HG02642 (cell line): ENCODE measurements around the gene CRISPLD2.
"Not testable (repeated sequence)": the region's sequence is repeated elsewhere in the genome, so short reads cannot be mapped to it uniquely, and the experiment has no call there.

ENCODE experiments used
- ATAC-seq: cut with Tn5 transposase; IDR thresholded peaks from one replicate; pipeline ENCODE4 v1.9.1; 2021; ENCODE audit warnings: mild to moderate bottlenecking; ENCODE audit not compliant: unreplicated experiment, poor library complexity

CRISPLD2 gene

DNA sequence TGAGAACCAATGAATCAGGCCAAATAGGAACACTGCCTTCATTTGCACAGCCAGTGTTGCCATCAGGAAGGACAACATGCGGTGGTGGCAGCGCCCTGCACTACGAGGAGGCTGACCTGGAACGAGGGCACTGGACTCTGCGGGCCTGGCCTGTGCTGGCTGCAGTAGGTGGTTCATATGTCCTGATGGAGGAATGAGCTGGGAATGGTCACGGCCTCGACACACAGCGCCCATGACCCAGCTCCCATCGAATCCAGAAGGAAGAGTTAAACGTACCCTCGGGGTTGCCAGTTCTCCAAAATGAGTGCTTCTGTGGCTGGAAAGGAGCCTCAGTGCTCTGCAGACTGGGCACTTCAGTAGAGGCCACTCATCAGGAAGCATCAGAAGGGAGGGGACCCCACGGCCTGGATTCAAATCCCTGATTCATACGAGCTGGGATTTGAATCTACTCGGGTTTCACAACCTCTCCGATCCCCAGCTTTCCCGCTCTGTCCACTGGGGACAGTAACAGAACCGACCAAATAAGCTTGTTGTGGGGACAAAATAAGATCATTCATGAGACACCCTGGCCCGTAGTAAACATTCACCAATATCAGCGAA lies 106.1 kb downstream of the CRISPLD2 start:
- no peak for ATAC-seq

DNA sequence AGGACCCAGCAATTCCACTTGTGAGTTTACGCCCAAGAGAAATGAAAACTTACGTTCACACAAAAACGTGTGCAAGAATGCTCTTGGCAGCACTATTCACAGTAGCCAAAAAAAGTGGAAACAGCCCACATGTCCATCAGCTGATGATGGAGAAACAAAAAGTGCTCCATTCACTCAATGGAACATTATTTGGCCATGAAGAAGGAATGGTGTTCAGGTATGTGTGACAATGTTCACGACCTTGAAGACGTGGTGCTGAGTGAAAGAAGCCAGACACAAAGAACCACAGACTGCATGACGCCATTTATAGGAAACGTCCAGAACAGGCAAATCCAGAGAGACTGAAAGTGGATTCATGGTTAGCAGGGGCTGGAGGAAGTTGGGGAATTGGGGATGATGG lies 106.7 kb downstream of the CRISPLD2 start:
- no peak for ATAC-seq

- ATAC-seq = no peak
Measured at GRCh38 chr16:84927621-84928591, 108.1 kb downstream of the CRISPLD2 start.

- ATAC-seq = no peak
Measured at GRCh38 chr16:84928679-84929420, 109.1 kb downstream of the CRISPLD2 start.

DNA sequence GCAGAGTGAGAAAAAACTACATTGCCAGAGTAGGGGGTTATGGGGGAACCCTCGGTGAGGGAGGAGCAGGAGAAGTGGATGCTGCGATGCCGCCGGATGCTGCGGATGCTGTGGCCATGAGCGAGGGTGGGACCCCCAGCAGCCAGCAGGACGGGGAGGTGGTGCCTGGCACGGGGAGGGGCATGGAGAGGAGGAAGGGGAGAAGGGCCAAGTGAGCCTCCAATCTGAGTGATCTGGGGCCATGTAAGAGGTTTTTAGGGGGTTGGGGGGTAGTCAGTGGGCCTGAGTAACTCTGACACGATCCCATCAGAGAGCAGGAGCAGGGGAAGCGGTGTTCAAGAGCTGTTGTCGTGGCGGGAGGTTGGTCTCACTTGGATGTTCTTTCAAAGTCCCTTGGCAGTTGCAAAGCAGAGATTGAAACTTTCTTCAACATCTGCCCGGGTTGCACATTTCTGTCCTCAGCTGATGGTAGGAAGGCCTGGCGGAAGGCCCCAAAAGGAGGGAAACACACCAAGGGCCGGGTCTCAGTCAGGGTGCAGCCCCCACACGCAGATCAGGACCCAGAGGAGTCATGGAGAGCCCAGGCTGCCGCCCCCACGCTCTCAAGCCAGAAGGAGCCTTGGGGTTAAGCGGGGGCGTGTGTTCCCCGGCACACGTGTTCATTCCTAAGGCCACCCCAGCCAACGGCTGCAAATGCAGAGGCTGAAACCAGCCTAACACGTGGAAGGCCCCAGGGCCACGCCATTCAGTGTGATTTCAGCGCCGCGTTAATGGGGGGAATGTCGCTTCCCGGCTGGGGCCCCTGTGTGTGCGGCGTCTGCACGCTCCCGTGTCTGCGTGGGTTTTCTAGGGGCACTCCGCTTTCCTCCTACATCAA lies 109.9 kb downstream of the CRISPLD2 start:
- ATAC-seq = no peak

- ATAC-seq = no peak
Measured at GRCh38 chr16:84930298-84931106, 110.7 kb downstream of the CRISPLD2 start.

GRCh38 chr16:84931107-84931494 lies 111.3 kb downstream of the CRISPLD2 start:
- no peak for ATAC-seq

GRCh38 chr16:84931506-84931905 lies 111.7 kb downstream of the CRISPLD2 start:
- ATAC-seq = no peak

DNA sequence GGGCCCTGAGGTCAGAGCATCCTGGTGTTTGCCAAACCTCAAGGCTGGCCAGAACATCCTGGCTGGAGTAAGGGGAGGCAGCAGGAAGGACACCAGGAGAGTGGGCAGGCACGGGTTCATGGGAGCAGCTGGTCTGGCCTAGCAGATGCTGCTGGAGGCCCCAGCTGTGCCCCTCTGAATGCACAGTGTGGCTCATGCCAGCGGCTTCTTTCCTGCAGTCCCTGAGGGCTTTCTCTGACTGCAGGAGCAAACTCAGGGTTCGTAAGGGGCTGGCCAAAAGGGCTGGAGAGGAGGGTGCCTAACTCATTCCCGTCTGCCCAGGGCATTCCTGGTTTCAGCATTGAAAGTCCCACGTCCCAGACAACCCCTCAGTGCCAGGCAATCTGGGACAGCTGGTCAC lies 112.9 kb downstream of the CRISPLD2 start:
- no peak for ATAC-seq

- ATAC-seq = no peak
Measured at GRCh38 chr16:84933774-84934631, 114.2 kb downstream of the CRISPLD2 start.

DNA sequence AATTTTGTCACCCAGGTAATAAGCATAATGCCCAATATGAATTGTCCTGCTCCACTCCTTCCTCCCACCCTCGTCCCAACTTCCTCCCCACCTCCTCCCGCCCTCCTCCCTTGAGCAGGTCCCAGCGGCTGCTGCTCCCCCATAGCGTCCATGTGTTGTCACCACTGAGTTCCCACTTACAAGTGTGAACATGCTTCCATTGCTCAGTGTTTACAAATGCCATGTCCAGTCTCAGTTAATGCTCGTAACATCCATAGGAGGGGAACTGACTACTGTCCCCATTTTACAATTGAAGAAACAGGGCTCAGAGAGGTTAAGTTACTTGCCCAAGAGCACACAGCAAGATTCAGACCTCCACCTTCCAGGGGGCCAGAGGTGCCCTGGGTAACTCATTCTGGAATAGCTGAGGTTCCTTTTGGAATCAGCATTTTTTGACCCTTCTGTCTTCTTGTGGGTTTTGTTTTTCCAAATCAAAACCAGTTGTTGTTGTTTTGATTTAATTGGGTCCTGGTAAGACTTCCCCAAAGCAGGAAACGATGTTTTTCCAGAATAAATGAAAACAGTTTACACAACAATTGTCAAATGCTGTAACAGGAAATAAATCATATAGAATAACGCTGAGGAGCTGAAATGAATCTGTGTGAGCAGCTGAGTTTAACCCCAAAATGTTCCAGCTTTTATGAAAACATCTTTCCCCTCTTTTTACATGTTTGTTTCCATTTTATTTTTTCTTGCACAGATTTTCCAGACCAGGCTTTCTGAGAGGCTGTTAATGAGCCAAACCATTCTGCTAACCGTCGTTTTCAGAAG lies 117.6 kb downstream of the CRISPLD2 start:
- no peak for ATAC-seq

DNA sequence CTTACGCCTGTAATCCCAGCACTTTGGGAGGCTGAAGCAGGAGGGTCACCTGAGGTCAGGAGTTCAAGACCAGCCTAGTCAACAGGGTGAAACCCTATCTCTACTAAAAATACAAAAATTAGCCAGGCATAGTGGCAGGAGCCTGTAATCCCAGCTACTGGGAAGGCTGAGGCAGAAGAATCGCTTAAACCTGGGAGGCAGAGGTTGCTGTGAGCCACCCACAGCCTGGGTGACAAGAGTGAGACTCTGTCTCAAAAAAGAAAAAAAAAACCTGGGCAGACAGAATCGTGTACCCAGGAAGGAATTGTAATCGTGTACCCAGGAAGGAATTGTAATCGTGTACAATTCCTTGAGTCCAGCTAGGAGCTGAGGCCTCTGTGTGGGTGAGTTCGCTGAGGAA lies 118.8 kb downstream of the CRISPLD2 start:
- ATAC-seq = not testable (repeated sequence)

DNA sequence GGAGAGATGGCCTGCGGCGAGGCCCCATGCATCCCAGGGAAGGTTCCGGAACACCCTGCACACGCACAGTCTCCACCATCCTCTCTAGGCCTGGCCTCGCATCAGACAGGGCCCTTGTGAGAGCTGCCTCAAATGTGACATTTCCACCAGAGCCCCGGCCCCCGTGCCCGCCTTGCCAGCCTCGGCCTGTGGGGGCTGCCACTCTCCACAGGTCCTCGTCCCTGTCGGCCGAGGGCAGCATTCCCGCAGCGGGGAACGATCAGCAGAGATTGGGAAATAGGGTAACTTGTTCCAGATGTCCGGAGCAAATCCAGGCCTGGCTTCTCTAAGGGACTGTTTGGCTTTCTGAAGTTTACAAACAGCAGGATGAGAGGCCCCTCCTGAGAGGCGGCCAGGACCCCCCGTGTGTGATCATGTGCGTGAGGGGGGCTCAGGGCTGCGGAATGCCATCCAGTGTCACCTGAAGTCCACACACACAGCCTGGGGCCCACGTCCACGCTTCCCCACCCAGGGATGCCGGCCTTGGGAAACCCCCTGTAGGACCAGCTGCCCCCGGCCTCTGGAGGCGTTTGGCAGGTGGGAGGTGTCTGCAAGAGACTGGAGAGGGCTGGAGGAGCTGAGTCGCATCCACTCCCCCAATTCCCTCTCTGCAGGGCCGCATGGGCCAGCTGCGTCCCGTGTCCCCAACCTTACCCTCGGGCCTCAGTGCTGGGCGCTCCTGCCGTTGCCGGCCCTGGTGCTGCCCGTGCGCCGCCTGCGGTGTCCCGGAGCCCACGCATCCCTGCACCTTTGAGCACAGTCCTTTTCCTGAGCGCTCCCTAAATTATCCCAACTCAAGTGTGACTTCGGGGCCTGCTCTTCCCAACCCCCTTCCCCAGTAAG lies 121.1 kb downstream of the CRISPLD2 start:
- ATAC-seq = no peak

DNA sequence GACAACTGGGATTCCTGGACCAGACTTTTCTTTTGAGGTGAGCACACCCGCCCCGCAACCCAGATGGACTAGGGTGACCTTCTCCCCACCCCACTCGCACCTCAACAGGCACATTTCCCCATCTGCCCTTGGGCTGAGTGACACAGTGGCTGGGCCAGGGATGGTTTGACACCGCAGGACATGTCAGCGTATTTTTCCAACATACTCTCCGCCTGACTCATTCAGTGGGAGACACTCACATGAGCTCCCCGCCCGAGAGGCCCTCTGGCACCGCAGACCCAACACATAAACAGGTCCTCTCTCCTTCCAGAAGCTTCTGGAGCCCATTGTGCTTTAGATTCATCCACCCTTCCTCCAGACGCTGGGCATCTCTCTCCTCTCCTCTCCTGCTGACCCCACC lies 122.1 kb downstream of the CRISPLD2 start:
- ATAC-seq = no peak

GRCh38 chr16:84942786-84943185 lies 123.0 kb downstream of the CRISPLD2 start:
- ATAC-seq = no peak

GRCh38 chr16:84943620-84944019 lies 123.8 kb downstream of the CRISPLD2 start:
- no peak for ATAC-seq

- no peak for ATAC-seq
Measured at GRCh38 chr16:84947022-84947421, 127.2 kb downstream of the CRISPLD2 start.
